IMR-90 (cell line): ENCODE results near the gene SLC66A1. TPM values are rescaled to one million over a fixed set of nuclear protein-coding genes. Genes with fewer than 3 reads are reported as not detected.

Source experiments
- ATAC-seq: fragments of 200-7000 bp; cut with Tn5 transposase; 2 replicates; pipeline ENCODE4 v1.9.1; 2020; ENCODE audit warnings: low read depth, mild to moderate bottlenecking, moderate library complexity
- BruUV-seq: library from RNA; stranded (reverse); fragments of 400-500 nt; replicated peaks from 2 replicates; lab custom pipeline; 2021; lab: Mats Ljungman, UMichigan
- CTCF ChIA-PET: fragments of 300-600 bp; formaldehyde crosslinking; extraction: SDS; loops from one replicate; lab custom pipeline; 2021; ENCODE audit warnings: antibody characterized with exemption; lab: Yijun Ruan, JAX
- POLR2A ChIA-PET: fragments of 300-600 bp; sonication (Branson Sonifier 250); formaldehyde crosslinking; loops from one replicate; lab custom pipeline; 2022; ENCODE audit warnings: antibody characterized with exemption; ENCODE audit not compliant: unreplicated experiment; lab: Charles Lee
- DNase-seq: peaks from one replicate; pipeline ENCODE4 v3.0.0; 2013
- H2AFZ ChIP-seq: replicated peaks from 2 replicates; pipeline ENCODE3; 2013; ENCODE audit warnings: low read length, mild to moderate bottlenecking; ENCODE audit not compliant: poor library complexity
- H2AK5ac ChIP-seq: 2 replicates; pipeline ENCODE4 v1.6.1; 2013; ENCODE audit warnings: low read depth, low read length, inconsistent platforms
- H2AK9ac ChIP-seq: replicated peaks from 2 replicates; pipeline ENCODE3; 2013; ENCODE audit warnings: mild to moderate bottlenecking, low read depth, low read length, moderate library complexity; ENCODE audit not compliant: poor library complexity
- H2BK120ac ChIP-seq: 2 replicates; pipeline ENCODE4 v1.6.1; 2013; ENCODE audit warnings: low read depth, low read length, inconsistent platforms
- H2BK15ac ChIP-seq: 3 replicates; pipeline ENCODE4 v1.6.1; 2013; ENCODE audit warnings: low read depth, low read length, inconsistent platforms
- H2BK20ac ChIP-seq: 2 replicates; pipeline ENCODE4 v1.6.1; 2013; ENCODE audit warnings: low read depth, mild to moderate bottlenecking, inconsistent platforms, low read length, moderate library complexity
- H2BK5ac ChIP-seq: 2 replicates; pipeline ENCODE4 v1.6.1; 2013; ENCODE audit warnings: mild to moderate bottlenecking, low read depth, low read length, inconsistent platforms; ENCODE audit not compliant: poor library complexity, severe bottlenecking
- H3K14ac ChIP-seq: replicated peaks from 2 replicates; pipeline ENCODE4 v1.6.1; 2013; ENCODE audit warnings: low read depth, low read length, inconsistent platforms
- H3K18ac ChIP-seq: 2 replicates; pipeline ENCODE4 v1.6.1; 2013; ENCODE audit warnings: low read depth, low read length, control low read depth
- H3K23ac ChIP-seq: 2 replicates; pipeline ENCODE4 v1.6.1; 2013; ENCODE audit warnings: low read depth, low read length, inconsistent platforms
- H3K27ac ChIP-seq: 2 replicates; pipeline ENCODE4 v1.5.1; 2013; ENCODE audit warnings: mild to moderate bottlenecking, control low read depth, low read length; ENCODE audit not compliant: insufficient read depth
- H3K27me3 ChIP-seq: 2 replicates; pipeline ENCODE4 v1.6.1; 2013; ENCODE audit warnings: low read length; ENCODE audit not compliant: control insufficient read depth, insufficient read depth
- H3K36me3 ChIP-seq: 2 replicates; pipeline ENCODE4 v1.6.1; 2013; ENCODE audit warnings: low read length, mixed read lengths; ENCODE audit not compliant: control insufficient read depth, insufficient read depth
- H3K4ac ChIP-seq: 2 replicates; pipeline ENCODE4 v1.6.1; 2013; ENCODE audit warnings: low read depth, low read length, inconsistent platforms
- H3K4me1 ChIP-seq: 2 replicates; pipeline ENCODE4 v1.6.1; 2013; ENCODE audit warnings: low read length, mixed read lengths; ENCODE audit not compliant: control insufficient read depth, insufficient read depth
- H3K4me2 ChIP-seq: 2 replicates; pipeline ENCODE4 v1.6.1; 2013; ENCODE audit warnings: low read depth, mild to moderate bottlenecking, control low read depth, low read length, moderate library complexity
- H3K4me3 ChIP-seq: 2 replicates; pipeline ENCODE4 v1.5.1; 2013; ENCODE audit warnings: low read depth, mild to moderate bottlenecking, control low read depth, low read length, moderate library complexity; ENCODE audit not compliant: insufficient read depth
- H3K56ac ChIP-seq: 2 replicates; pipeline ENCODE4 v1.6.1; 2013; ENCODE audit warnings: low read length, inconsistent platforms; ENCODE audit not compliant: insufficient read depth; ENCODE audit errors: extremely low read depth
- H3K79me1 ChIP-seq, 2 experiments: 2 replicates each; pipeline ENCODE4 v1.6.1; 2013; ENCODE audit warnings: low read length in 2 of 2, inconsistent platforms in 1 of 2, low read depth in 1 of 2
- H3K9ac ChIP-seq: 2 replicates; pipeline ENCODE4 v1.6.1; 2013; ENCODE audit warnings: low read depth, low read length, control low read depth
- H3K9me1 ChIP-seq: 2 replicates; pipeline ENCODE4 v1.6.1; 2013; ENCODE audit warnings: low read length, inconsistent platforms; ENCODE audit not compliant: insufficient read depth
- H3K9me3 ChIP-seq: 2 replicates; pipeline ENCODE4 v1.6.1; 2013; ENCODE audit warnings: low read length; ENCODE audit not compliant: control insufficient read depth, insufficient read depth
- H4K20me1 ChIP-seq: 2 replicates; pipeline ENCODE4 v1.6.1; 2013; ENCODE audit warnings: low read length, inconsistent platforms; ENCODE audit not compliant: insufficient read depth
- H4K5ac ChIP-seq: 2 replicates; pipeline ENCODE4 v1.6.1; 2013; ENCODE audit warnings: mild to moderate bottlenecking, low read depth, low read length, control low read depth
- H4K8ac ChIP-seq, 2 experiments: 2 replicates each; pipeline ENCODE4 v1.6.1; 2013; ENCODE audit warnings: low read depth in 2 of 2, low read length in 2 of 2, control low read depth in 1 of 2, inconsistent platforms in 1 of 2
- H4K91ac ChIP-seq: 2 replicates; pipeline ENCODE4 v1.6.1; 2013; ENCODE audit warnings: low read depth, low read length, inconsistent platforms; ENCODE audit not compliant: insufficient read depth
- BHLHE40 ChIP-seq: fragments of 150-350 bp; IDR thresholded peaks from 2 replicates; pipeline ENCODE4 v1.6.1; 2016; ENCODE audit warnings: mild to moderate bottlenecking, low read depth, low read length
- CEBPB ChIP-seq: IDR thresholded peaks from 2 replicates; pipeline ENCODE4 v1.6.1; 2012; ENCODE audit warnings: low read depth, low read length, improper control_type of control experiment
- CHD1 ChIP-seq: IDR thresholded peaks from 2 replicates; pipeline ENCODE4 v1.6.1; 2012; ENCODE audit warnings: low read depth, low read length, improper control_type of control experiment
- FOS ChIP-seq: fragments of 150-350 bp; IDR thresholded peaks from 2 replicates; pipeline ENCODE4 v1.6.1; 2016; ENCODE audit warnings: low read depth, low read length
- MAFK ChIP-seq: IDR thresholded peaks from 2 replicates; pipeline ENCODE4 v1.6.1; 2012; ENCODE audit warnings: low read depth, low read length, improper control_type of control experiment
- MAZ ChIP-seq: IDR thresholded peaks from 2 replicates; pipeline ENCODE4 v1.6.1; 2012; ENCODE audit warnings: low read depth, mild to moderate bottlenecking, low read length, improper control_type of control experiment, moderate library complexity, borderline replicate concordance
- MXI1 ChIP-seq: IDR thresholded peaks from 2 replicates; pipeline ENCODE4 v1.6.1; 2012; ENCODE audit warnings: low read depth, mild to moderate bottlenecking, low read length, moderate library complexity, borderline replicate concordance
- NFE2L2 ChIP-seq: fragments of 150-350 bp; IDR thresholded peaks from 2 replicates; pipeline ENCODE4 v1.6.1; 2016; ENCODE audit warnings: low read depth, mild to moderate bottlenecking, low read length
- POLR2A ChIP-seq: IDR thresholded peaks from 2 replicates; pipeline ENCODE4 v1.6.1; 2012; ENCODE audit warnings: mild to moderate bottlenecking, low read depth, low read length
- RAD21 ChIP-seq: IDR thresholded peaks from 2 replicates; pipeline ENCODE4 v1.6.1; 2012; ENCODE audit warnings: low read length, improper control_type of control experiment
- RCOR1 ChIP-seq: IDR thresholded peaks from 2 replicates; pipeline ENCODE4 v1.6.1; 2012; ENCODE audit warnings: mild to moderate bottlenecking, low read length, improper control_type of control experiment; ENCODE audit not compliant: insufficient replicate concordance
- RFX5 ChIP-seq: IDR thresholded peaks from 2 replicates; pipeline ENCODE4 v1.8.0; 2012; ENCODE audit warnings: low read depth, mild to moderate bottlenecking, low read length, moderate library complexity
- SMC3 ChIP-seq: fragments of 150-350 bp; IDR thresholded peaks from 2 replicates; pipeline ENCODE4 v1.6.1; 2016; ENCODE audit warnings: low read depth, mild to moderate bottlenecking, antibody characterized with exemption, low read length, moderate library complexity
- WGBS, 2 experiments: methylation state at CpG; one replicate each; pipeline versions ENCODE4 v1.1.5 to v1.1.7; 2013; ENCODE audit warnings: missing lambda C conversion rate in 2 of 2; ENCODE audit not compliant: insufficient read length in 1 of 2; ENCODE audit errors: extremely low coverage in 2 of 2; 5-methylcytosine and 5-hydroxymethylcytosine counted together
- dilution Hi-C: fragments of 300-500 bp; cut with HindIII; formaldehyde crosslinking; loops from one replicate; pipeline ENCODE4 v1.14.3; 2018; ENCODE audit warnings: low sequenced_read_pairs; ENCODE audit not compliant: unreplicated experiment
- in situ Hi-C: fragments of 300-500 bp; cut with MboI; formaldehyde crosslinking; loops from 3 replicates; pipeline ENCODE4 v1.14.3; 2019; ENCODE audit warnings: low sequenced_read_pairs, inconsistent platforms, mixed read lengths
- intact Hi-C: fragments of 100-400 bp; cut with micrococcal nuclease; formaldehyde crosslinking; loops from 2 replicates; pipeline ENCODE4 v1.10.0; 2022
- polyA plus RNA-seq, 3 experiments: library from polyadenylated mRNA; depleted of rRNA; stranded (reverse); fragments of >200 nt; gene quantifications; 2 replicates each; pipeline ENCODE4 v1.2.3, GENCODE V29; 2012; ENCODE audit warnings: low replicate concordance in 1 of 3
- total RNA-seq: library from RNA; depleted of rRNA; stranded (reverse); fragments of >200 nt; gene quantifications from 2 replicates; pipeline ENCODE4 v1.2.3, GENCODE V29; 2012
- TF ChIP-seq, protein P1 (sequence below): fragments of 150-350 bp; IDR thresholded peaks from 2 replicates; pipeline ENCODE4 v1.6.1; 2017; ENCODE audit warnings: mild to moderate bottlenecking, antibody characterized with exemption, low read length, low read depth
- TF ChIP-seq, protein P2 (sequence below): conservative IDR thresholded peaks from 2 replicates; pipeline ENCODE4 v1.5.1; 2012; ENCODE audit warnings: mild to moderate bottlenecking, low read depth, low read length, improper control_type of control experiment
- TF ChIP-seq, protein P3 (sequence below): fragments of 150-350 bp; IDR thresholded peaks from 2 replicates; pipeline ENCODE4 v1.6.1; 2016; ENCODE audit warnings: low read depth, mild to moderate bottlenecking, low read length, moderate library complexity, borderline replicate concordance

The SLC66A1 gene
- total and polyA plus RNA-seq, 2 of the 4 experiments (the other 2 are of a cell fraction): 6.8 to 18.9 TPM

DNA sequence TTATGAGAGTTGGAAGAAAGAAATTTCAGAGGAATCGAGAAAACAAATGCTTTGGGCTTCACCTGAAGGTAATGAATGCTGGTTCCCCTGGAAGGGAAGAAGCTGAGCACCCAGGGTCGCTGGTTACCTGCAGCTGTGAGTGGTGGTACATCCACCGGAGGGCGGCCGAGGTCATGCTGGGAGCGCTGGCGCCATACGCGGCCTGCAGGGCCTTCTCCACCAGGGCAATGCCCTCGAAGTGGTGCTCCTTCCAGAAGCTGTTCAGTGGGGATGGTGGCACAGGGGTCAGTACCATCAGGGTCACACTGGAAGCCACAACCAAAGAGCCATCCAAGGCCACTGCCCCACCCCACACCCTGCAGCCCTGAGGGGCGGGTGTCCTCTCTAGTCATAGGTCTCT is 43.7 kb upstream of the SLC66A1 start:
- no peak overlapping the region for H2AK9ac ChIP-seq
- H4K8ac ChIP-seq: no peak overlapping the region
- H3K4ac ChIP-seq: no peak overlapping the region
- no peaks in the 10 kb centered on the region for H3K79me1 ChIP-seq
- H2AFZ ChIP-seq: no peak overlapping the region
- H2BK20ac ChIP-seq: no peak overlapping the region
- no peaks in the 10 kb centered on the region for H3K36me3 ChIP-seq
- H3K4me1 ChIP-seq: no peaks in the 10 kb centered on the region
- H4K91ac ChIP-seq: no peak overlapping the region
- no peaks in the 10 kb centered on the region; the same call in 1 of the 2 replicates for H3K27me3 ChIP-seq
- no peak overlapping the region for H3K9ac ChIP-seq
- no peaks in the 10 kb centered on the region for H3K9me3 ChIP-seq
- no peak overlapping the region for H2BK5ac ChIP-seq
- in situ Hi-C loops: no loop called here
- no peak overlapping the region for H3K56ac ChIP-seq
- intact Hi-C loops: no loop called here
- no peaks in the 10 kb centered on the region for H4K20me1 ChIP-seq
- ChIA-PET POLR2A (no interaction called here), CTCF (no interaction called here)
- H4K5ac ChIP-seq: no peak overlapping the region
- BruUV-seq: no TSS peak
- H3K9me1 ChIP-seq: no peaks in the 10 kb centered on the region
- H3K27ac ChIP-seq: no peak overlapping the region
- H3K23ac ChIP-seq: no peak overlapping the region
- ATAC-seq (no peak), DNase-seq (no peak)
- no peak overlapping the region for H2BK15ac ChIP-seq
- dilution Hi-C loops: no loop called here
- WGBS, 2 experiments: 80% methylated on average over 10 of the region's 11 CpGs; no CpG with 5 or more reads in 1 of the 2 experiments
- no peak overlapping the region for H3K4me3 ChIP-seq
- TF ChIP-seq SMC3: no peak
- no peak for TF ChIP-seq POLR2A
- no peak for TF ChIP-seq RCOR1
- TF ChIP-seq MAFK: no peak
- TF ChIP-seq MXI1: no peak
- TF ChIP-seq, protein P1, sequence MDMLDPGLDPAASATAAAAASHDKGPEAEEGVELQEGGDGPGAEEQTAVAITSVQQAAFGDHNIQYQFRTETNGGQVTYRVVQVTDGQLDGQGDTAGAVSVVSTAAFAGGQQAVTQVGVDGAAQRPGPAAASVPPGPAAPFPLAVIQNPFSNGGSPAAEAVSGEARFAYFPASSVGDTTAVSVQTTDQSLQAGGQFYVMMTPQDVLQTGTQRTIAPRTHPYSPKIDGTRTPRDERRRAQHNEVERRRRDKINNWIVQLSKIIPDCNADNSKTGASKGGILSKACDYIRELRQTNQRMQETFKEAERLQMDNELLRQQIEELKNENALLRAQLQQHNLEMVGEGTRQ: no peak
- no peak for TF ChIP-seq MAZ
- TF ChIP-seq CHD1: no peak
- TF ChIP-seq, protein P2, sequence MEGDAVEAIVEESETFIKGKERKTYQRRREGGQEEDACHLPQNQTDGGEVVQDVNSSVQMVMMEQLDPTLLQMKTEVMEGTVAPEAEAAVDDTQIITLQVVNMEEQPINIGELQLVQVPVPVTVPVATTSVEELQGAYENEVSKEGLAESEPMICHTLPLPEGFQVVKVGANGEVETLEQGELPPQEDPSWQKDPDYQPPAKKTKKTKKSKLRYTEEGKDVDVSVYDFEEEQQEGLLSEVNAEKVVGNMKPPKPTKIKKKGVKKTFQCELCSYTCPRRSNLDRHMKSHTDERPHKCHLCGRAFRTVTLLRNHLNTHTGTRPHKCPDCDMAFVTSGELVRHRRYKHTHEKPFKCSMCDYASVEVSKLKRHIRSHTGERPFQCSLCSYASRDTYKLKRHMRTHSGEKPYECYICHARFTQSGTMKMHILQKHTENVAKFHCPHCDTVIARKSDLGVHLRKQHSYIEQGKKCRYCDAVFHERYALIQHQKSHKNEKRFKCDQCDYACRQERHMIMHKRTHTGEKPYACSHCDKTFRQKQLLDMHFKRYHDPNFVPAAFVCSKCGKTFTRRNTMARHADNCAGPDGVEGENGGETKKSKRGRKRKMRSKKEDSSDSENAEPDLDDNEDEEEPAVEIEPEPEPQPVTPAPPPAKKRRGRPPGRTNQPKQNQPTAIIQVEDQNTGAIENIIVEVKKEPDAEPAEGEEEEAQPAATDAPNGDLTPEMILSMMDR: no peak
- TF ChIP-seq FOS: no peak
- TF ChIP-seq, protein P3, sequence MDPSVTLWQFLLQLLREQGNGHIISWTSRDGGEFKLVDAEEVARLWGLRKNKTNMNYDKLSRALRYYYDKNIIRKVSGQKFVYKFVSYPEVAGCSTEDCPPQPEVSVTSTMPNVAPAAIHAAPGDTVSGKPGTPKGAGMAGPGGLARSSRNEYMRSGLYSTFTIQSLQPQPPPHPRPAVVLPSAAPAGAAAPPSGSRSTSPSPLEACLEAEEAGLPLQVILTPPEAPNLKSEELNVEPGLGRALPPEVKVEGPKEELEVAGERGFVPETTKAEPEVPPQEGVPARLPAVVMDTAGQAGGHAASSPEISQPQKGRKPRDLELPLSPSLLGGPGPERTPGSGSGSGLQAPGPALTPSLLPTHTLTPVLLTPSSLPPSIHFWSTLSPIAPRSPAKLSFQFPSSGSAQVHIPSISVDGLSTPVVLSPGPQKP: no peak
- TF ChIP-seq CEBPB: no peak
- no peak for TF ChIP-seq NFE2L2
- no peak for TF ChIP-seq BHLHE40
- no peak for TF ChIP-seq RAD21
- no peak for TF ChIP-seq RFX5
- no peak overlapping the region for H2BK120ac ChIP-seq
- H3K4me2 ChIP-seq: no peak overlapping the region
- no peak overlapping the region for H3K14ac ChIP-seq
- H2AK5ac ChIP-seq: no peak overlapping the region
- H3K18ac ChIP-seq: no peak overlapping the region
